Smooth muscle cell of the brain vasculature (primary cell): Measurements from ENCODE around the gene FZR1.

Experiments used
- DNase-seq: peaks from one replicate; pipeline ENCODE4 v3.0.0-alpha.2; 2012; ENCODE audit warnings: low read depth, low spot score

Gene FZR1

DNA sequence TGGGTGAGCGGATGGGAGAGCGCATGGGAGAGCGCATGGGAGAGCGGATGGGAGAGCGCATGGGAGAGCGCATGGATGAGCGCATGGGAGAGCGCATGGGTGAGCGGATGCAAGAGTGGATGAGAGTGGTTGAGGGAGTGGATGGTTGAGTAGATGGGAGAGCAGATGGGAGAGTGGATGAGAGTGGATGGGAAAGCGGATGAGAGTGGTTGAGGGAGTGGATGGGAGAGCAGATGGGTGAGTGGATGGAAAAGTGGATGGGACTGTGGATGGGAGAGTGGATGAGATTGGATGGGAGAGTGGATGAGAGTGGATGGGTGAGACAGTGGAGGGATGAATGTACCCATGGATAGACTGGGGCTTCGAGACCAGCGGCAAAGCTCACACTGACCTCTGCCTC lies 24.3 kb downstream of the FZR1 start:
- DNase-seq, result no peak

GRCh38 chr19:3531716-3532115 lies 25.6 kb downstream of the FZR1 start:
- DNase-seq, result no peak

DNA sequence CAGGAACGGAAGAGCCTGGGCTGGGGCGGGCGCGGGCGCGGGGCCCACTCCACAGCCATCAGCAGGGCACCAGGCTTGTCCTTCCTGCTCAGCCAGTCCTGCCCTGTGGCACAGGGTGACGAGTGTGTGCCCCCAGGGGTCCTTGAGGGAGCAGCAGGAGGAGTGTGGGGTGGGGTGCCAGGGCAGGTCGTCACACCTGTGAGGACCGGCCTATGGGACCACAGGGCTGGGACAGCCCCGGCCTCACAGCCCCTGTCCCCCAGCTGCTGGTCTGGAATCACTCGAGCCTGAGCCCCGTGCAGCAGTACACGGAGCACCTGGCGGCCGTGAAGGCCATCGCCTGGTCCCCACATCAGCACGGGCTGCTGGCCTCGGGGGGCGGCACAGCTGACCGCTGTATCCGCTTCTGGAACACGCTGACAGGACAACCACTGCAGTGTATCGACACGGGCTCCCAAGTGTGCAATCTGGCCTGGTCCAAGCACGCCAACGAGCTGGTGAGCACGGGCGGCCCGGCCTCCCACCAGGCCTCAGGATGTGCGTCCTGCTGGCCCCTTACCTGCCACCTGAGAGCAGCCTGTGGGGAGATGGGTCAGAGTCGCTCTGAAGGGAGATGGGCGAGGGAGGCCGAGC lies 26.2 kb downstream of the FZR1 start:
- DNase-seq, result no peak

GRCh38 chr19:3533033-3533432 lies 26.9 kb downstream of the FZR1 start:
- no peak for DNase-seq

DNA sequence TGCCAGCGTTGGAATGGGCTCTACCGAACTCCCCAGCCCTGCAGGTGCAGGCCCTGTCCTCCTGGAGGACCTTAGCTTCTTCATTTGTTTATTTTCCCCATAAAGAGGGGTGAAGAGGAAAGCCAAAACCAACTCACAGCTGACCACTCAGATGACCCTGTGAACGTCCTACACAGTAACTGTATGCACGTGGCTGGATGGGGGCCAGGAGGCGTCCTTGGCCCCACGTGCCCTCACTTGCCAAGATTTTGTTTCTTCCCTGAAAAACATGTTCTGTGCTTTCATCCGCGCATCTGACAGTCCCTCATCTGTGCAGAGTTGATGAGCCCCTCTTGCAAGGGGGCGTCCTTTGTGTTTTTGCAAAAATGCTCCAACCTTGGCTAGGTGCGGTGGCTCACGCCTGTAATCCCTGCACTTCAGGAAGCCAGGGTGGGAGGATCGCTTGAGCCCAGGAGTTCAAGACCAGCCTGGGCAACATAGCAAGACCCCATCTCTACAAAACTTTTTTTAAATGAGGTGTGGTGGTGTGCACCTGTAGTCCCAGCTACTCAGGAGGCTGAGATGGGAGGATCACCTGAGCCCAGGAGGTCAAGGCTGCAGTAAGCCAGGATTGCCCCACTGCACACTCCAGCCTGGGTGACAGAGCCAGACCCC lies 27.6 kb downstream of the FZR1 start:
- DNase-seq, result no peak

DNA sequence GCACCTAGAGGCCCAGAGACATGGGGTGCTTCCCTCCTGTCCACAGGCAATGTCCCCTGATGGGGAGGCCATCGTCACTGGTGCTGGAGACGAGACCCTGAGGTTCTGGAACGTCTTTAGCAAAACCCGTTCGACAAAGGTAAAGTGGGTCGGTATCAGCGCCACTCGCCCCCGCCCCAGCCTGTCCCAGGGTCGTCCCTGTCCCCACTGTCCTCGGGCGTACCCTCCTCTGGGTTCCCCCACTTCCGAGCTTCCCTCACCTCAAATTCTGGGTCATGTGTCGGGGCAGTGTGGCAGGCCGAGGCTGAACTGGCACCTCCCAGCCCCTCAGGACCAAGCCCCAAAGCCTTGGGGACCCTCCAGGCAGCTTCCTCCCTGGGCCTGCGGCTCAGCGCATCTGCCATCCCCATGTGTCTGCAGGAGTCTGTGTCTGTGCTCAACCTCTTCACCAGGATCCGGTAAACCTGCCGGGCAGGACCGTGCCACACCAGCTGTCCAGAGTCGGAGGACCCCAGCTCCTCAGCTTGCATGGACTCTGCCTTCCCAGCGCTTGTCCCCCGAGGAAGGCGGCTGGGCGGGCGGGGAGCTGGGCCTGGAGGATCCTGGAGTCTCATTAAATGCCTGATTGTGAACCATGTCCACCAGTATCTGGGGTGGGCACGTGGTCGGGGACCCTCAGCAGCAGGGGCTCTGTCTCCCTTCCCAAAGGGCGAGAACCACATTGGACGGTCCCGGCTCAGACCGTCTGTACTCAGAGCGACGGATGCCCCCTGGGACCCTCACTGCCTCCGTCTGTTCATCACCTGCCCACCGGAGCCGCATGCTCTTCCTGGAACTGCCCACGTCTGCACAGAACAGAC lies 28.5 kb downstream of the FZR1 start:
- no peak for DNase-seq

DNA sequence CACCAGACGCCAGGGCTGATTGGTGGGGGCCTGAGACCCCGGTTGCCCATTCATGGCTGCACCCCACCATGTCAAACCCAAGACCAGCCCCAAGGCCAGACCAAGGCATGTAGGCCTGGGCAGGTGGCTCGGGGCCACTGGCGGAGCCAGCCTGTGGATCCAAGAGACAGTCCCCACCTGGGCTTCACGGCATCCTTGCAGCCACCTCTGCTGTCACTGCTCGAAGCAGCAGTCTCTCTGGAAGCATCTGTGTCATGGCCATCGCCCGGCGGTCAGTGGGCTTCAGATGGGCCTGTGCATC lies 29.1 kb downstream of the FZR1 start:
- DNase-seq, result no peak

GRCh38 chr19:3535563-3535965 lies 29.5 kb downstream of the FZR1 start:
- DNase-seq, result no peak

GRCh38 chr19:3535981-3536380 lies 29.9 kb downstream of the FZR1 start:
- DNase-seq, result no peak

DNA sequence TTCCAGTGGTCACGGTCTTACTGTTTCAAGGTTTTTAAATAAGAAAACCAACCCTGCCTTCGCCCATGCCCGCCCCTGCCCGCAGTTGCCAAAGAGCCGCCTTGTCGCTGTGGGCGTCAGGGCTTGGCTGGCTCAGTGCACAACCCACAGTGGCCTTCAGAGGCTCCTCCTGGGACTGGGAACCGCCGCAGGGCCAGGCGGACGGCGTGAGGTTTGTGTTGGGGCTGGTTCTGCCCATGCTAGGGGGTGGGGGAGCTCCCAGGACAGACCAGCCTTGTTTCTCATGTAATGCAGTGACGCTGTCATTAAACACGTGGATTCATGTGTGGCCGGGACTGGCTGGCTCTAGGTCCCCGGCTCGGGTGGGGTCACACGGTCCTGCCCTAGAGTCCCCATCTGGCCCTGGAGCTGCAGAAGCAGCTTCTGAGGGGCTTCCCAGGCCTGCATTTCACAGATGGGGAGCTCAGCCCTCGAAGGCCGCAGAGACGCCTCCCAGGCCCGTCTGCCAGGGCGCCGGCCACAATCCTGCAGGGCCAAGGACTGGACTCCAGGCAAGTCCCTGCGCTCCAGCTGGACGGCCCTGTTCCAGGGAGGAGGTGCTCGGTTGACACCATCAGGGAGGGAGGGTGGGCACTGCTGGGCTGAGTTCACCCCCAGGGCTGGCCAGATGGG lies 30.5 kb downstream of the FZR1 start:
- no peak for DNase-seq

GRCh38 chr19:3537101-3537437 lies 31.0 kb downstream of the FZR1 start:
- DNase-seq, result no peak

- no peak for DNase-seq
These were observed 31.5 kb downstream of the FZR1 start for GRCh38 chr19:3537438-3538240.

DNA sequence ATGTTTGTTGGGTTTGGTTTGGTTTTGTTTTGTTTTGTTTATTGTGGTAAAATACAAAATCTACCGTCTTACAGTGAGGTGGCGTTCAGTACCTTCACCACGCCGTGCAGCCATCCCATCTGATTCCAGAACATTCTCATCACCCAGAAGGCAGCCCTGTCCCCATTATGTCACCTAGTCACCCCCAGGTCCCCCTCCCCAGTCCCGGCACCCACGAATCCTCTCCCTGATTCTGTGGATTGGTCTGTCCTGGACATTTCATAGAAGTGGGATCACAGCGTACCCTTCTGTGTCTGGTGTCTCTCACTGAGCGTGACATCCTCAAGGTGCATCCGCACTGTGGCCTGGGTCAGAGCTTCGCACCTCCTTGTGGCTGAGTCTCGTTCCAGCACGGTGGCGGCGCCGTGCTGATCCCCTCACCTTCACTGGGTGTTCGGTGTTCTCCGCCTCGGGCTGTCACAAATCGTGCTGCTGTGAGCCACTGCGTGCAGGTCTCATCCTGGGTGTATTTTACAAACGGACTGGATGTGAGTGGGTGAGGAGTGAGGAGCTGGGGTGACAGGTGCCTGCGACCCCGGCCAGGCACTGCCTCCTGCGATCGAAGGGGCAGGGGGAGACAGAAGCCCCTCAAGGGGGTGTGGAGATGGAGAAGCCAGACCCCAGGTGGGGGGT lies 32.3 kb downstream of the FZR1 start:
- no peak for DNase-seq

- no peak for DNase-seq
These were observed 33.0 kb downstream of the FZR1 start, which contains the start of gene TEKTIP1 for GRCh38 chr19:3538965-3539755. TSS of gene TEKTIP1 (plus strand) at chr19:3539174. CDS start at chr19:3539178, 4 bp downstream.

DNA sequence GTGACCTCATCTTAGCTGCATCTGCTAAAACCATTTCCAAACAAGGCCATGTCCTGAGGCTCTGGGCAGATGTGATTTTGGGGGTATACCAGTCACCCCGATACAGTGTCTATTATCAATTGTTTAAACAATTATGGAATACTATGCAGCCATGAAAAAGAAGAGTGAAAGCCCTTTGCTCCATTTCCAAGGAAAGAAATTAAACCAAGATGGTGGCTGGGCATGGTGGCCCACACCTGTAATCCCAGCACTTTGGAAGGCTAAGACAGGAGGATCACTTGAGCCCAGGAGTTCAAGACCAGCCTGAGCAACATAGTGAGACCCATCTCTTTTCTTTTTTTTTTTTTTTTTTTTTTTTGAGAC lies 33.6 kb downstream of the FZR1 start:
- no peak for DNase-seq

GRCh38 chr19:3543150-3544057 lies 37.3 kb downstream of the FZR1 start:
- no peak for DNase-seq

- DNase-seq, result no peak
These were observed 37.9 kb downstream of the FZR1 start for GRCh38 chr19:3544058-3544376.

DNA sequence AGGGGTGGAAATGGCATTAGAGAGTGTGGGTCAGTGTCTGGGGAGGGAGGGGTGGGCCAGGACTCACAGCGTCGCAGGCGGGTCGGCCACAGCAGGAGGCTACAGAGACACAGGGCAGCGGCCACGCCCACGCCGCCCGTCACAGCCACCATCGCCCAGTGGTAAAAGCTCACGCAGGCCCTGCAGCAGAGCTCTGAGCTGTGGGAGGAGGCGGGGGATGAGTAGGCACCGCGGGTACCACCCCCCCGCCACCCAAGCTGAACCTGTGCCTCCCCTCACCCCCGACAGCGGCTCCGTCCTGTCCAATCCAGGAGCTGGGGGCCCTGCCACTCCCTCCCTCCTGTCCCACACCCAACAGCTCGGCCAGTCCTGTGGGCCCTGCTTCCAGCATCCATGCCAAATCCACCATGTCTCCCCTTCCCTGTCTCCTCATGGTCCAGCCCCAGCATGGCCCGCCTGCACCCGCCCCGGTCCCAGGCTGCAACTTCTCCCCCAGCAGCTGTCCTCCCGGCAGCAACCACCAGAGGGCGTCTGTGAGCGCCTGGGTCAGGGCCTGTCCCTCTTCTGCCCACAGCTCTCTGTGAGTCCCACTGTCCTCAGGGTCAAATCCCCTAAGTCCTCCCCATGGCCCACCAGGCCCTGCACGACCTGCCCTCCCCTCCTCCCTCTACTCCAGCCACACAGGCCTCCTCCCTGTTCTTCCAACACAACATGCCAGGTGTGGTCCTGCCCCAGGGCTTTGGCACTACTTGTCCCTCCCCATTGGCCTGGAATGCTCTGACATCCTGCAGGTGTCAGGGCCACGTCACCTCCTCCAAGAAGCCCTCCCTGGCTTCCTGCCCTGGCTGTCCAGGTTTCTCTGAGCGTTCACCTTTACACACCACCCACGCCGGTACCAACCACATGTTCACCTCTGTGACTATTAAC lies 38.9 kb downstream of the FZR1 start:
- DNase-seq, result no peak
